ENCODE measurements around the gene TM9SF2. TPM values are rescaled to one million over a fixed set of nuclear protein-coding genes. Genes with fewer than 3 reads are reported as not detected.

The TM9SF2 gene
- total RNA-seq, 4 donors from 2014 or later: 27.9 to 171 (median 116) TPM

GRCh38 chr13:99558570-99559180, 57.4 kb downstream of the TM9SF2 start:
- TF ChIP-seq CTCF (IDR thresholded peaks at IDR 0.05) (no peak), EP300 (IDR thresholded peaks at IDR 0.05; ENCODE audit: low read depth) (no peak), POLR2A (IDR thresholded peaks at IDR 0.05) (no peak), POLR2AphosphoS5 (IDR thresholded peaks at IDR 0.05) (no peak)
- Histone ChIP-seq H3K27ac (no peak overlapping the region), H3K9me3 (no peaks in the 10 kb centered on the region), H3K4me1 (peaks cover 0 to 3% (median 0%) of the 10 kb centered on the region in 4 donors), H3K27me3 (no peaks in the 10 kb centered on the region), H3K4me3 (no peak overlapping the region), H3K36me3 (peaks cover 0 to 50% (median 25%) of the 10 kb centered on the region in 4 donors)
- in situ Hi-C loops (cut with MboI; ENCODE audit: low pct_ligation_motif_present in 1 of 4, low pct_unique_long_range_greater_than_20kb in 1 of 4, low sequenced_read_pairs in 3 of 4) (no loop called here), intact Hi-C loops (cut with DNase I; ENCODE audit: low total_unique reads) (no loop called here)
- DNase-seq: no peak
- 66 to 71% methylated on average over 3 to 4 of the region's 4 CpGs for WGBS, 2 donors (ENCODE audit: low coverage in 1 of 2)

- Histone ChIP-seq H3K4me1 (peaks cover 0 to 3% (median 0%) of the 10 kb centered on the region in 4 donors), H3K27ac (no peak overlapping the region), H3K4me3 (no peak overlapping the region), H3K27me3 (no peaks in the 10 kb centered on the region), H3K36me3 (peaks cover 0 to 49% (median 24%) of the 10 kb centered on the region in 4 donors), H3K9me3 (no peaks in the 10 kb centered on the region)
- intact Hi-C loops (cut with DNase I; ENCODE audit: low total_unique reads): no loop called here
- TF ChIP-seq CTCF (IDR thresholded peaks at IDR 0.05) (no peak), POLR2AphosphoS5 (IDR thresholded peaks at IDR 0.05) (no peak), EP300 (IDR thresholded peaks at IDR 0.05; ENCODE audit: low read depth) (no peak), POLR2A (IDR thresholded peaks at IDR 0.05) (no peak)
- 79% methylated on average over 2 of the region's 2 CpGs for WGBS, 2 donors (ENCODE audit: low coverage in 1 of 2)
- no peak for DNase-seq
- in situ Hi-C loops (cut with MboI; ENCODE audit: low pct_ligation_motif_present in 1 of 4, low pct_unique_long_range_greater_than_20kb in 1 of 4, low sequenced_read_pairs in 3 of 4): no loop called here
These were observed 58.3 kb downstream of the TM9SF2 start for GRCh38 chr13:99559560-99559959.

DNA sequence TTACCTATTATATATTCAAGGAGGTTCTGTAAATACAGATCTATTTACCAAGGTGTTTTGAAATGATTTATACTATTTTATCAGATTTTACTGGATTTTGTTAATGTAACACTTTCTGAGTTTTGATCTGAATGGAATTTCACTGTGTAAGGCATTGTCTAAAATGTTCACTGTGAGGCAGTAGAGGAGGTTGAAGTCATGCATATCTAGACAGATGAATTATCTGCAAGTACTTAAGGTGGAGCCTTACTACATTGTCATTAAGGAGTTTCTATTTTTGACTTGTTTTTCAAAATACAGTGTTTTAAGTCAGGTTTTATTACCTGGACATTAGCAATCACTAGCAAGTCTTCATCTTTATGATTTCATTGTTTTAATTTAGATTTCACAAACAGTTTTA, 62.1 kb downstream of the TM9SF2 start:
- peaks cover 0 to under 1% (median 0%) of the 10 kb centered on the region in 4 donors for H3K4me1 ChIP-seq
- DNase-seq: no peak
- in situ Hi-C loops (cut with MboI; ENCODE audit: low pct_ligation_motif_present in 1 of 4, low pct_unique_long_range_greater_than_20kb in 1 of 4, low sequenced_read_pairs in 3 of 4): no loop called here
- H3K27me3 ChIP-seq: no peaks in the 10 kb centered on the region
- no peaks in the 10 kb centered on the region for H3K9me3 ChIP-seq
- H3K27ac ChIP-seq: no peak overlapping the region
- H3K4me3 ChIP-seq: no peak overlapping the region
- no peak for TF ChIP-seq CTCF (IDR thresholded peaks at IDR 0.05)
- TF ChIP-seq POLR2AphosphoS5 (IDR thresholded peaks at IDR 0.05): no peak
- no peak for TF ChIP-seq POLR2A (IDR thresholded peaks at IDR 0.05)
- no peak for TF ChIP-seq EP300 (IDR thresholded peaks at IDR 0.05; ENCODE audit: low read depth)
- intact Hi-C loops (cut with DNase I; ENCODE audit: low total_unique reads): no loop called here
- H3K36me3 ChIP-seq: peaks cover 0 to 49% (median 16%) of the 10 kb centered on the region in 4 donors

DNA sequence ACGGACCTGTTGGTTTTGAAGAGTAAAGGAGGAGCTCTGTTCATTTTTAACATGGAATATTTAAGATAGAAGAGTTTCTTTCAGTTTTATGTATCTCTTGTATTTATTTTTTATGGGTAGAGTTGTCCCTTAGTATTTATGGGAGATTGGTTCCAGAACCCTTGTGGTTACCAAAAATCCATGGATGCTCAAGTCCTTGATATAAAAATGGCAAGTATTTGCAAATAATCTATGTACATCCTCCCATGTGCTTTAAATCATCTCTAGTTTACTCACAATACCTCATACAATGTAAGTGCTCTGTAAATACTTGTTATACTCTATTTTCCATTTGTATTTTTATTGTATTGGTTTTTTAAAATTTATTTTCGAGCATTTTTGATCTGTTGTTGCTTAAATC, 63.1 kb downstream of the TM9SF2 start:
- Histone ChIP-seq H3K36me3 (peaks cover 0 to 43% (median 15%) of the 10 kb centered on the region in 4 donors), H3K9me3 (peaks cover 0 to 7% of the 10 kb centered on the region in 2 donors), H3K27ac (no peak overlapping the region), H3K4me1 (no peaks in the 10 kb centered on the region), H3K27me3 (no peaks in the 10 kb centered on the region), H3K4me3 (no peak overlapping the region)
- intact Hi-C loops (cut with DNase I; ENCODE audit: low total_unique reads) (no loop called here), in situ Hi-C loops (cut with MboI; ENCODE audit: low pct_ligation_motif_present in 1 of 4, low pct_unique_long_range_greater_than_20kb in 1 of 4, low sequenced_read_pairs in 3 of 4) (no loop called here)
- 95 to 100% methylated on average over 2 of the region's 2 CpGs for WGBS, 2 donors (ENCODE audit: low coverage in 1 of 2)
- TF ChIP-seq EP300 (IDR thresholded peaks at IDR 0.05; ENCODE audit: low read depth) (no peak), POLR2AphosphoS5 (IDR thresholded peaks at IDR 0.05) (no peak)
- DNase-seq: no peak

Measured in transverse colon (tissue), 4 donors.